ENCODE data around the gene ENC1.

- TF ChIP-seq POLR2A (IDR thresholded peaks at IDR 0.05; ENCODE audit: low read length) = no peak
- TF ChIP-seq GATA1 (IDR thresholded peaks at IDR 0.05; ENCODE audit: low read depth, low read length) = no peak
These were observed 61.3 kb downstream of the ENC1 start for GRCh38 chr5:74579215-74579614.
